H9 (cell line): Measurements from ENCODE around the gene IL1RAP. TPM values are rescaled to one million over a fixed set of nuclear protein-coding genes. Genes with fewer than 3 reads are reported as not detected.

Source experiments
- DNase-seq: peaks from one replicate; pipeline ENCODE4 v3.0.0-alpha.2; 2017
- H2AFZ ChIP-seq: one replicate; pipeline ENCODE4 v1.6.1; 2013; ENCODE audit warnings: mild to moderate bottlenecking, low read length, control low read depth, moderate library complexity
- H2AK5ac ChIP-seq: 2 replicates; pipeline ENCODE4 v1.6.1; 2013; ENCODE audit warnings: low read length, control low read depth, mixed read lengths; ENCODE audit not compliant: insufficient read length
- H2BK120ac ChIP-seq: one replicate; pipeline ENCODE4 v1.6.1; 2013; ENCODE audit warnings: low read depth, mild to moderate bottlenecking, low read length, control low read depth, inconsistent platforms; ENCODE audit not compliant: poor library complexity, severe bottlenecking
- H2BK12ac ChIP-seq: 2 replicates; pipeline ENCODE4 v1.6.1; 2013; ENCODE audit warnings: low read length, control low read depth, mixed read lengths, low read depth; ENCODE audit not compliant: insufficient read length
- H2BK15ac ChIP-seq: 2 replicates; pipeline ENCODE4 v1.6.1; 2013; ENCODE audit warnings: low read depth, low read length, control low read depth
- H2BK20ac ChIP-seq: one replicate; pipeline ENCODE4 v1.6.1; 2013; ENCODE audit warnings: low read depth, mild to moderate bottlenecking, low read length, control low read depth, inconsistent platforms; ENCODE audit not compliant: poor library complexity, severe bottlenecking
- H2BK5ac ChIP-seq: 2 replicates; pipeline ENCODE4 v1.6.1; 2013; ENCODE audit warnings: low read length, control low read depth, mixed read lengths; ENCODE audit not compliant: insufficient read length
- H3K14ac ChIP-seq: 2 replicates; pipeline ENCODE4 v1.6.1; 2013; ENCODE audit warnings: low read length, control low read depth; ENCODE audit not compliant: insufficient read depth
- H3K18ac ChIP-seq: 2 replicates; pipeline ENCODE4 v1.6.1; 2013; ENCODE audit warnings: low read depth, mild to moderate bottlenecking, mixed read lengths, low read length, control low read depth; ENCODE audit not compliant: insufficient read length
- H3K23ac ChIP-seq: 2 replicates; pipeline ENCODE4 v1.6.1; 2013; ENCODE audit warnings: low read length, control low read depth, mixed read lengths, low read depth; ENCODE audit not compliant: insufficient read length
- H3K23me2 ChIP-seq: 2 replicates; pipeline ENCODE4 v1.6.1; 2013; ENCODE audit warnings: low read depth, mild to moderate bottlenecking, mixed read lengths, low read length, control low read depth; ENCODE audit not compliant: insufficient read length, poor library complexity, severe bottlenecking
- H3K27ac ChIP-seq: 2 replicates; pipeline ENCODE4 v1.5.1; 2013; ENCODE audit warnings: low read length, control low read depth, mixed read lengths, low read depth; ENCODE audit not compliant: insufficient read length
- H3K27me3 ChIP-seq: 2 replicates; pipeline ENCODE4 v1.6.1; 2013; ENCODE audit warnings: low read length, control low read depth, inconsistent platforms; ENCODE audit not compliant: insufficient read depth
- H3K4ac ChIP-seq: 2 replicates; pipeline ENCODE4 v1.6.1; 2013; ENCODE audit warnings: low read depth, mild to moderate bottlenecking, control low read depth, inconsistent platforms, low read length, moderate library complexity
- H3K4me1 ChIP-seq: 2 replicates; pipeline ENCODE4 v1.6.1; 2013; ENCODE audit warnings: low read length, control low read depth, inconsistent platforms; ENCODE audit not compliant: insufficient read depth
- H3K4me2 ChIP-seq: 2 replicates; pipeline ENCODE4 v1.6.1; 2013; ENCODE audit warnings: low read length, control low read depth, mixed read lengths; ENCODE audit not compliant: insufficient read length, insufficient read depth
- H3K56ac ChIP-seq: 2 replicates; pipeline ENCODE4 v1.6.1; 2013; ENCODE audit warnings: low read depth, mild to moderate bottlenecking, mixed read lengths, low read length, control low read depth; ENCODE audit not compliant: insufficient read length
- H3K79me1 ChIP-seq: 2 replicates; pipeline ENCODE4 v1.6.1; 2013; ENCODE audit warnings: low read depth, mild to moderate bottlenecking, moderate library complexity, low read length, control low read depth, inconsistent platforms; ENCODE audit not compliant: insufficient read depth, poor library complexity, severe bottlenecking
- H3K79me2 ChIP-seq: 2 replicates; pipeline ENCODE4 v1.6.1; 2013; ENCODE audit warnings: low read length, control low read depth, inconsistent platforms; ENCODE audit not compliant: insufficient read depth
- H3K9ac ChIP-seq: 2 replicates; pipeline ENCODE4 v1.6.1; 2013; ENCODE audit warnings: low read length, control low read depth, mixed read lengths; ENCODE audit not compliant: insufficient read length; ENCODE audit errors: extremely low read depth
- H3K9me3 ChIP-seq: one replicate; pipeline ENCODE4 v1.6.1; 2013; ENCODE audit warnings: low read depth, low read length, inconsistent platforms; ENCODE audit not compliant: control insufficient read depth
- H3T11ph ChIP-seq: one replicate; pipeline ENCODE4 v1.6.1; 2013; ENCODE audit warnings: mild to moderate bottlenecking, low read length, control low read depth, inconsistent platforms
- H4K20me1 ChIP-seq: one replicate; pipeline ENCODE4 v1.6.1; 2013; ENCODE audit not compliant: control insufficient read depth, insufficient read length, insufficient read depth
- H4K5ac ChIP-seq: 2 replicates; pipeline ENCODE4 v1.6.1; 2013; ENCODE audit warnings: low read depth, mild to moderate bottlenecking, mixed read lengths, low read length, control low read depth; ENCODE audit not compliant: insufficient read length
- H4K8ac ChIP-seq: replicated peaks from 2 replicates; pipeline ENCODE4 v1.6.1; 2013; ENCODE audit warnings: low read length, control low read depth, mixed read lengths, low read depth; ENCODE audit not compliant: insufficient read length
- H4K91ac ChIP-seq: 2 replicates; pipeline ENCODE4 v1.6.1; 2013; ENCODE audit warnings: low read depth, mild to moderate bottlenecking, moderate library complexity, mixed read lengths, low read length, control low read depth; ENCODE audit not compliant: insufficient read length
- H3K27ac Mint-ChIP-seq, 3 experiments: 2 replicates in 2 of 3; 3 replicates in 1 of 3; pipeline ENCODE4 v1.8.0; 2020 to 2021; ENCODE audit warnings: mixed read lengths in 3 of 3, mild to moderate bottlenecking in 1 of 3, moderate library complexity in 1 of 3
- H3K27me3 Mint-ChIP-seq: 2 replicates; pipeline ENCODE4 v1.8.0; 2021; ENCODE audit warnings: low read depth, mild to moderate bottlenecking, moderate library complexity, mixed read lengths
- H3K36me3 Mint-ChIP-seq, 3 experiments: 2 replicates in 2 of 3; 3 replicates in 1 of 3; pipeline ENCODE4 v1.8.0; 2020 to 2021; ENCODE audit warnings: low read depth in 3 of 3, mixed read lengths in 3 of 3; ENCODE audit not compliant: insufficient read depth in 1 of 3
- H3K4me1 Mint-ChIP-seq, 2 experiments: 2 replicates each; pipeline ENCODE4 v1.8.0; 2020; ENCODE audit warnings: mixed read lengths in 2 of 2
- H3K4me3 Mint-ChIP-seq, 2 experiments: 2 replicates in 1 of 2; 3 replicates in 1 of 2; pipeline ENCODE4 v1.8.0; 2020 to 2021; ENCODE audit warnings: mild to moderate bottlenecking in 2 of 2, mixed read lengths in 2 of 2, moderate library complexity in 1 of 2
- H3K9me3 Mint-ChIP-seq, 2 experiments: 2 replicates in 1 of 2; 3 replicates in 1 of 2; pipeline ENCODE4 v1.8.0; 2020; ENCODE audit warnings: mild to moderate bottlenecking in 2 of 2, mixed read lengths in 2 of 2, moderate library complexity in 1 of 2
- WGBS: extraction: QIAGEN DNeasy Blood & Tissue Kit; methylation state at CpG from one replicate; pipeline ENCODE4 v1.1.7; 2013; ENCODE audit warnings: missing lambda C conversion rate, low lambda C conversion rate, mixed read lengths; ENCODE audit not compliant: insufficient read length; ENCODE audit errors: extremely low coverage; 5-methylcytosine and 5-hydroxymethylcytosine counted together
- total RNA-seq: library from RNA; stranded (reverse); gene quantifications from 2 replicates; pipeline ENCODE4 v1.2.1, GENCODE V29; 2021
- TF ChIP-seq, protein P1 (sequence below): fragments of 200-600 bp; sonication (generic); conservative IDR thresholded peaks from 3 replicates; pipeline ENCODE4 v1.8.0; 2021; ENCODE audit warnings: antibody characterized with exemption, mild to moderate bottlenecking

Gene IL1RAP
- total RNA-seq, 1 experiment from 2014 or later: 4.6 TPM

DNA sequence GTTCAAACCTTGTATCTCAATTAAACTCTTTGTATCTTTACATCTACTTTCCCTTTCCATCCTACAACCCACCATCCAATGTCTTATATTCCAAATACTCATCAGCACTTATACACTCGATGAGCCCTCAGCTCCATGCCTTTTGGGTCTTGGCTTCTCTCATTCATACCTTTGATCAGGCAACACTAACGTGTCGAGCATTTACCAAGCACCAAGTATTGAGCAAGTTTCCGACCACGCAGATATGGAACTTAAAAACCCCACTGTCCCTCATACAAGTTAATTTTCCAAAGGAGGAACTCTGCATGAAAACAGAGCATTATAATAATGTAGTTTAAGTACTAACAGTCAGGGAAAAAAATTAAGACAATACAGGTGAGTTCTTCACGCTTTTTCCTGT, 102.8 kb downstream of the IL1RAP start:
- H3K27me3 ChIP-seq: no peaks in the 10 kb centered on the region
- H4K20me1 ChIP-seq: no peaks in the 10 kb centered on the region
- Mint-ChIP-seq H3K27ac (peak overlapping the region in 1 of 3 experiments; percentile 6; a peak in 1 of 7 replicates), H3K36me3 (no peaks in the 10 kb centered on the region), H3K9me3 (no peaks in the 10 kb centered on the region), H3K27me3 (no peaks in the 10 kb centered on the region), H3K4me3 (no peak overlapping the region), H3K4me1 (peaks cover 2 to 3% of the 10 kb centered on the region in 2 experiments; a peak in 2 of 4 replicates)
- no peak overlapping the region for H4K91ac ChIP-seq
- H2BK12ac ChIP-seq: peak overlapping the region; percentile 71
- H3K23ac ChIP-seq: no peak overlapping the region
- no peaks in the 10 kb centered on the region for H3K79me1 ChIP-seq
- H4K5ac ChIP-seq: no peak overlapping the region
- WGBS: no CpG with 5 or more reads among the region's 6 CpGs
- no peak overlapping the region for H3K18ac ChIP-seq
- DNase-seq: no peak
- H2AK5ac ChIP-seq: no peak overlapping the region
- H3K9ac ChIP-seq: no peak overlapping the region
- H3K14ac ChIP-seq: no peak overlapping the region
- H3K9me3 ChIP-seq: no peaks in the 10 kb centered on the region
- no peak overlapping the region for H3K27ac ChIP-seq
- H3T11ph ChIP-seq: peak overlapping the region; percentile 17
- TF ChIP-seq, protein P1, sequence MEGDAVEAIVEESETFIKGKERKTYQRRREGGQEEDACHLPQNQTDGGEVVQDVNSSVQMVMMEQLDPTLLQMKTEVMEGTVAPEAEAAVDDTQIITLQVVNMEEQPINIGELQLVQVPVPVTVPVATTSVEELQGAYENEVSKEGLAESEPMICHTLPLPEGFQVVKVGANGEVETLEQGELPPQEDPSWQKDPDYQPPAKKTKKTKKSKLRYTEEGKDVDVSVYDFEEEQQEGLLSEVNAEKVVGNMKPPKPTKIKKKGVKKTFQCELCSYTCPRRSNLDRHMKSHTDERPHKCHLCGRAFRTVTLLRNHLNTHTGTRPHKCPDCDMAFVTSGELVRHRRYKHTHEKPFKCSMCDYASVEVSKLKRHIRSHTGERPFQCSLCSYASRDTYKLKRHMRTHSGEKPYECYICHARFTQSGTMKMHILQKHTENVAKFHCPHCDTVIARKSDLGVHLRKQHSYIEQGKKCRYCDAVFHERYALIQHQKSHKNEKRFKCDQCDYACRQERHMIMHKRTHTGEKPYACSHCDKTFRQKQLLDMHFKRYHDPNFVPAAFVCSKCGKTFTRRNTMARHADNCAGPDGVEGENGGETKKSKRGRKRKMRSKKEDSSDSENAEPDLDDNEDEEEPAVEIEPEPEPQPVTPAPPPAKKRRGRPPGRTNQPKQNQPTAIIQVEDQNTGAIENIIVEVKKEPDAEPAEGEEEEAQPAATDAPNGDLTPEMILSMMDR: no peak
- no peak overlapping the region for H2BK5ac ChIP-seq
- H2BK20ac ChIP-seq: no peak overlapping the region
- H3K4ac ChIP-seq: no peak overlapping the region
- no peaks in the 10 kb centered on the region for H3K4me1 ChIP-seq
- no peak overlapping the region for H3K56ac ChIP-seq
- no peak overlapping the region for H4K8ac ChIP-seq
- H3K79me2 ChIP-seq: no peaks in the 10 kb centered on the region
- H2BK120ac ChIP-seq: peak overlapping the region; percentile 36
- no peaks in the 10 kb centered on the region for H3K23me2 ChIP-seq
- no peak overlapping the region for H3K4me2 ChIP-seq
- no peak overlapping the region for H2AFZ ChIP-seq
- H2BK15ac ChIP-seq: no peak overlapping the region
